Retinal pigment epithelial cell (primary cell): ENCODE measurements around the gene SDK1.

ENCODE experiments used
- DNase-seq: peaks from one replicate; pipeline ENCODE4 v3.0.0-alpha.2; 2010; ENCODE audit warnings: low read depth
- H3K4me3 ChIP-seq: 2 replicates; pipeline ENCODE4 v1.5.1; 2011; ENCODE audit warnings: mild to moderate bottlenecking, low read length, control low read depth, moderate library complexity
- CTCF ChIP-seq: conservative IDR thresholded peaks from 2 replicates; pipeline ENCODE4 v1.5.1; 2011; ENCODE audit warnings: low read depth, low read length, control low read depth, inconsistent platforms

Gene SDK1

GRCh38 chr7:3911685-3912084, 610.6 kb downstream of the SDK1 start:
- no peak for TF ChIP-seq CTCF
- no peak for DNase-seq
- H3K4me3 ChIP-seq = no peak overlapping the region

- DNase-seq = no peak
These were observed 611.2 kb downstream of the SDK1 start for GRCh38 chr7:3912291-3912690.

DNA sequence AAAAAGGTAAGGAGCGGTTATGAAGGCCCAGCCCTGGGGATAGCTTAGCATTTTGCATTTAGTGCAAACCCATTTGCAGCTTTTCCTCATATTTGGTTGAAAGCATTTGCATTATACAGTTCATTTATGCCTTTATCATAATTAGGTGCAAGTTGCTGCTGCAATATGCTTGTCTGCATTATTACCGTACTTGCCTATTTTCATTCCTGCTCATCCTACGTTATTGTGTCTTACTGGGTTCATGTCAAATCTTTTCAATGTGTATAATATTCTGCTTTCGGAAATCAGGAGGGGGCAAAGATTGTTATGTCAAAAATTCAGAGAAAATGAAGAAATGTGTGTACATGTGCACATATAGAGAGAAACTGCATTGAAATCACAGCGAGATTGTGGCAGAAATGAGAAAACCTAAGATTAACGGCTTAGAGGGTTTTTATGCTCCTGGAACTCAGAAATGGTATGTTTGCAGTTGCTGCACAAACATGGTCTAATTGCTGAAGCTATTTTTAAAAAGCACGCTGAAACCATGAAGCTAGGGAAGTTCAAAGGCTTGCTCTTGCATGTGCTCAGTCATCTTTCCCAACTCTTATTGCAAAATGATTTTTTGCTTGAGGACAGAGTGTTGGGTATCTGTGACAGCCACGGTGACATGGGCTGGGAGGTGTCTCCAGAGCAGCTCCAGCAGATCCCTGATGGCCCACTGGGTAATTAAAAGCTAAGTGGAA, 613.2 kb downstream of the SDK1 start:
- no peak for DNase-seq
- H3K4me3 ChIP-seq = no peak overlapping the region
- TF ChIP-seq CTCF = no peak

More at GRCh38 chr7:3912291-3912690, 611.2 kb downstream of the SDK1 start:
- no peak overlapping the region for H3K4me3 ChIP-seq
- no peak for TF ChIP-seq CTCF

- no peak for DNase-seq
These were observed 614.4 kb downstream of the SDK1 start for GRCh38 chr7:3915337-3915878.

GRCh38 chr7:3916146-3916545, 615.1 kb downstream of the SDK1 start:
- no peak overlapping the region for H3K4me3 ChIP-seq
- TF ChIP-seq CTCF = no peak
- DNase-seq = no peak

More at GRCh38 chr7:3915337-3915878, 614.4 kb downstream of the SDK1 start:
- no peak overlapping the region for H3K4me3 ChIP-seq
- no peak for TF ChIP-seq CTCF

- no peak overlapping the region for H3K4me3 ChIP-seq
These were observed 616.4 kb downstream of the SDK1 start for GRCh38 chr7:3917436-3917835.

More at GRCh38 chr7:3917436-3917835, 616.4 kb downstream of the SDK1 start:
- DNase-seq = no peak
- no peak for TF ChIP-seq CTCF
